Measurements from ENCODE around the gene CBX4. TPM values are rescaled to one million over a fixed set of nuclear protein-coding genes. Genes with fewer than 3 reads are reported as not detected.
A peak's percentile ranks its signal among the peaks of the same experiment; 100 is the strongest.

CBX4 gene
- polyA plus RNA-seq, 1 donor (not counting 4 experiments of a cell fraction or from before 2014, with no cell fraction given): 7.0 TPM

GRCh38 chr17:79850571-79851460 lies 11.6 kb upstream of the CBX4 start:
- peaks cover 26% of the 10 kb centered on the region for H3K4me1 ChIP-seq (ENCODE audit: control insufficient read depth, extremely low read depth, insufficient read depth, low read length)
- peak overlapping the region; percentile 26 for H3K4me2 ChIP-seq (ENCODE audit: control insufficient read depth, extremely low read depth, insufficient read depth, low read depth, low read length)
- TF ChIP-seq CTCF (optimal IDR thresholded peaks at IDR 0.05 in 1 of 3, IDR thresholded peaks at IDR 0.05 in 1 of 3, conservative IDR thresholded peaks at IDR 0.05 in 1 of 3; ENCODE audit: extremely low read depth in 1 of 3, insufficient read depth in 2 of 3, low read length in 3 of 3): no peak
- TF ChIP-seq EZH2 (IDR thresholded peaks at IDR 0.05; ENCODE audit: low read length): no peak
- H2AFZ ChIP-seq (ENCODE audit: control insufficient read depth, low read length): no peak overlapping the region
- peak; percentile 96 for DNase-seq (ENCODE audit: low read depth, low spot score)
- H3K9ac ChIP-seq (ENCODE audit: control insufficient read depth, extremely low read depth, insufficient read depth, low read length): peak overlapping the region; percentile 4
- no peaks in the 10 kb centered on the region for H3K9me3 ChIP-seq (ENCODE audit: control insufficient read depth, low read depth, low read length)
- peak overlapping the region; percentile 67 for H3K27ac ChIP-seq (ENCODE audit: control insufficient read depth, insufficient read depth, low read length)
- no peaks in the 10 kb centered on the region for H3K79me2 ChIP-seq (ENCODE audit: control insufficient read depth, insufficient read depth, low read length)
- H4K20me1 ChIP-seq (ENCODE audit: control insufficient read depth, extremely low read depth, insufficient read depth, low read length): no peaks in the 10 kb centered on the region
- no peak overlapping the region for H3K4me3 ChIP-seq (ENCODE audit: control insufficient read depth in 2 of 3, extremely low read depth in 1 of 3, insufficient read depth in 2 of 3, low read depth in 1 of 3, low read length in 3 of 3)
- H3K36me3 ChIP-seq (ENCODE audit: control insufficient read depth in 2 of 2, extremely low read depth in 1 of 2, insufficient read depth in 2 of 2, low read length in 2 of 2): no peaks in the 10 kb centered on the region
- no peaks in the 10 kb centered on the region for H3K27me3 ChIP-seq (ENCODE audit: control insufficient read depth, extremely low read depth, insufficient read depth, low read length)
- H3K9me1 ChIP-seq (ENCODE audit: control insufficient read depth, extremely low read depth, insufficient read depth, low read length): no peaks in the 10 kb centered on the region
- peak; percentile 44 for FAIRE-seq
- dilution Hi-C loops (cut with MboI; ENCODE audit: extremely low pct_ligation_motif_present, low sequenced_read_pairs): no loop called here

DNA sequence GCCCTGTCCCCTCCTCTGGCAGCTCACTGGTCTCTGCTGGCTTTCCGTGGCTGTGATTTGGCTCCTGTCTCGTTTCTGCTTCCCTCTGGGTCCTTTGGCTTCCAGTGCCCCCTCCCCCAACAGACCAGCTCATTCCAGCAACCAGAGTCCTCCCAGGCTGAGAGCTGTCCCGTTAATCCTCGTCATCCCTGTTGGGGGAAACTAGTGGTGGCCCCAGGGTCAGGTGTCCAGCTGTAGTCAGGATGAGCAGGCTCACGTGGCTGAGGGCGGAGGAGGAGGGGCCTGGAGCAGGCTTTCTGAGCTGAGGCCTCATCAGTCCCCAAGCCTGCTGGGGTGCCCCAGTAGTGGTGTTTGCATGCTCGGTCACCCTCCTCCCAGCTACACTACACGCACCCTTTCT lies 10.7 kb upstream of the CBX4 start:
- H3K4me2 ChIP-seq (ENCODE audit: control insufficient read depth, extremely low read depth, insufficient read depth, low read depth, low read length): no peak overlapping the region
- H3K36me3 ChIP-seq (ENCODE audit: control insufficient read depth in 2 of 2, extremely low read depth in 1 of 2, insufficient read depth in 2 of 2, low read length in 2 of 2): no peaks in the 10 kb centered on the region
- H3K9ac ChIP-seq (ENCODE audit: control insufficient read depth, extremely low read depth, insufficient read depth, low read length): no peak overlapping the region
- H3K79me2 ChIP-seq (ENCODE audit: control insufficient read depth, insufficient read depth, low read length): no peaks in the 10 kb centered on the region
- no peaks in the 10 kb centered on the region for H3K27me3 ChIP-seq (ENCODE audit: control insufficient read depth, extremely low read depth, insufficient read depth, low read length)
- DNase-seq (ENCODE audit: low read depth, low spot score) (no peak), FAIRE-seq (no peak)
- no peak overlapping the region for H3K4me3 ChIP-seq (ENCODE audit: control insufficient read depth in 2 of 3, extremely low read depth in 1 of 3, insufficient read depth in 2 of 3, low read depth in 1 of 3, low read length in 3 of 3)
- peaks cover 34% of the 10 kb centered on the region for H3K4me1 ChIP-seq (ENCODE audit: control insufficient read depth, extremely low read depth, insufficient read depth, low read length)
- dilution Hi-C loops (cut with MboI; ENCODE audit: extremely low pct_ligation_motif_present, low sequenced_read_pairs): no loop called here
- H2AFZ ChIP-seq (ENCODE audit: control insufficient read depth, low read length): no peak overlapping the region
- no peak overlapping the region for H3K27ac ChIP-seq (ENCODE audit: control insufficient read depth, insufficient read depth, low read length)
- H4K20me1 ChIP-seq (ENCODE audit: control insufficient read depth, extremely low read depth, insufficient read depth, low read length): no peaks in the 10 kb centered on the region
- TF ChIP-seq EZH2 (IDR thresholded peaks at IDR 0.05; ENCODE audit: low read length): no peak
- no peak for TF ChIP-seq CTCF (optimal IDR thresholded peaks at IDR 0.05 in 1 of 3, IDR thresholded peaks at IDR 0.05 in 1 of 3, conservative IDR thresholded peaks at IDR 0.05 in 1 of 3; ENCODE audit: extremely low read depth in 1 of 3, insufficient read depth in 2 of 3, low read length in 3 of 3)
- no peaks in the 10 kb centered on the region for H3K9me3 ChIP-seq (ENCODE audit: control insufficient read depth, low read depth, low read length)
- no peaks in the 10 kb centered on the region for H3K9me1 ChIP-seq (ENCODE audit: control insufficient read depth, extremely low read depth, insufficient read depth, low read length)

Measured in keratinocyte (primary cell).